H1 (cell line): Measurements from ENCODE around the gene DNAJB6.

ENCODE experiments used
- CBX5 ChIP-seq: fragments of 300-800, 300-1000 bp; sonication (generic); IDR thresholded peaks from 2 replicates; pipeline ENCODE4 v1.7.1; 2016; ENCODE audit warnings: antibody characterized with exemption, low read length, low read depth
- CEBPB ChIP-seq: IDR thresholded peaks from 2 replicates; pipeline ENCODE4 v1.6.1; 2012; ENCODE audit warnings: low read depth, low read length
- CHD2 ChIP-seq: IDR thresholded peaks from 2 replicates; pipeline ENCODE4 v1.6.1; 2012; ENCODE audit warnings: low read length, improper control_type of control experiment
- EGR1 ChIP-seq: IDR thresholded peaks from 2 replicates; pipeline ENCODE4 v1.6.1; 2011; ENCODE audit warnings: low read depth, low read length, borderline replicate concordance
- EP300 ChIP-seq, 2 experiments: IDR thresholded peaks; 1 replicate in 1 of 2; 2 replicates in 1 of 2; pipeline ENCODE4 v1.6.1; 2011 to 2012; ENCODE audit warnings: low read depth in 2 of 2, low read length in 2 of 2, mild to moderate bottlenecking in 2 of 2, borderline replicate concordance in 1 of 2, inconsistent platforms in 1 of 2, moderate library complexity in 1 of 2
- EZH2 ChIP-seq: fragments of 200-600 bp; sonication (generic); IDR thresholded peaks from 2 replicates; pipeline ENCODE4 v1.7.1; 2012; ENCODE audit warnings: low read depth, mild to moderate bottlenecking, moderate library complexity, low read length, inconsistent platforms; ENCODE audit not compliant: severe bottlenecking
- RXRA ChIP-seq: IDR thresholded peaks from 2 replicates; pipeline ENCODE4 v1.6.1; 2011; ENCODE audit warnings: low read depth, mild to moderate bottlenecking, low read length, moderate library complexity; ENCODE audit not compliant: insufficient read depth
- SIRT6 ChIP-seq: IDR thresholded peaks from one replicate; pipeline ENCODE4 v1.7.1; 2012; ENCODE audit warnings: low read length, inconsistent platforms
- SP1 ChIP-seq: IDR thresholded peaks from 2 replicates; pipeline ENCODE4 v1.6.1; 2011; ENCODE audit warnings: low read depth, low read length
- TCF12 ChIP-seq: IDR thresholded peaks from 2 replicates; pipeline ENCODE4 v1.6.1; 2011; ENCODE audit warnings: low read depth, mild to moderate bottlenecking, low read length
- ZNF274 ChIP-seq: IDR thresholded peaks from 2 replicates; pipeline ENCODE4 v1.7.0; 2012; ENCODE audit warnings: low read length, borderline replicate concordance; ENCODE audit errors: extremely low read depth
- TF ChIP-seq, protein P1 (sequence below), 3 experiments: IDR thresholded peaks; 1 replicate in 2 of 3; 2 replicates in 1 of 3; pipeline versions ENCODE4 v1.5.1 to v1.6.1; 2011; ENCODE audit warnings: low read length in 3 of 3, mild to moderate bottlenecking in 3 of 3, inconsistent platforms in 2 of 3, low read depth in 1 of 3, moderate library complexity in 1 of 3; ENCODE audit not compliant: insufficient read depth in 1 of 3; ENCODE audit errors: control extremely low read depth in 1 of 3
- TF ChIP-seq, protein P2 (sequence below): IDR thresholded peaks from 2 replicates; pipeline ENCODE4 v1.6.1; 2011; ENCODE audit warnings: low read length, improper control_type of control experiment

DNA sequence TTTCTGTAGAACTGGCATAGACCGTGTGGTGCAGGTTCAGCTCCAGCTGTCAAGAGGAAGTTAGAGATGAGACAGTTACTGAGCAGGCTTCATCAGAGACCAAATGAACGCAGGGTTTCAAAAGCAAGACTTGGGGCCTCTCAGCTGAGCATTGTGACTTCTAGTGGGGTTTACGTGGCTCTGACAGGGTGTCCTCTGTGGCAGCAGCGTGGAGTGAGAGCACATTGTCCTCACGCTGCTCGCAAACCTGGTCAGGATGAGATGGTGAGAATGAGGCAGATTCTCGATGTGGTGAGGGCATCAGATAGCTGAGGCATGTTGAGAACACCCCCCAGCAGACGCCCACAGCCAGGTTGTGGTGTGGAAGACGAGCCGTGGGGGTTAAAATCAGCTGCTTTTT is 126.0 kb downstream of the DNAJB6 start:
- TF ChIP-seq EGR1 (no peak), EZH2 (no peak), SIRT6 (no peak), TCF12 (no peak), CBX5 (no peak), CHD2 (no peak), EP300 (IDR thresholded peaks at IDR 0.05; ENCODE audit: borderline replicate concordance in 1 of 2, low read depth in 2 of 2, low read length in 2 of 2) (no peak), CEBPB (no peak), SP1 (no peak), RXRA (no peak), ZNF274 (no peak)
- TF ChIP-seq, protein P1, sequence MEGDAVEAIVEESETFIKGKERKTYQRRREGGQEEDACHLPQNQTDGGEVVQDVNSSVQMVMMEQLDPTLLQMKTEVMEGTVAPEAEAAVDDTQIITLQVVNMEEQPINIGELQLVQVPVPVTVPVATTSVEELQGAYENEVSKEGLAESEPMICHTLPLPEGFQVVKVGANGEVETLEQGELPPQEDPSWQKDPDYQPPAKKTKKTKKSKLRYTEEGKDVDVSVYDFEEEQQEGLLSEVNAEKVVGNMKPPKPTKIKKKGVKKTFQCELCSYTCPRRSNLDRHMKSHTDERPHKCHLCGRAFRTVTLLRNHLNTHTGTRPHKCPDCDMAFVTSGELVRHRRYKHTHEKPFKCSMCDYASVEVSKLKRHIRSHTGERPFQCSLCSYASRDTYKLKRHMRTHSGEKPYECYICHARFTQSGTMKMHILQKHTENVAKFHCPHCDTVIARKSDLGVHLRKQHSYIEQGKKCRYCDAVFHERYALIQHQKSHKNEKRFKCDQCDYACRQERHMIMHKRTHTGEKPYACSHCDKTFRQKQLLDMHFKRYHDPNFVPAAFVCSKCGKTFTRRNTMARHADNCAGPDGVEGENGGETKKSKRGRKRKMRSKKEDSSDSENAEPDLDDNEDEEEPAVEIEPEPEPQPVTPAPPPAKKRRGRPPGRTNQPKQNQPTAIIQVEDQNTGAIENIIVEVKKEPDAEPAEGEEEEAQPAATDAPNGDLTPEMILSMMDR (IDR thresholded peaks at IDR 0.05; ENCODE audit: control extremely low read depth in 1 of 3, insufficient read depth in 1 of 3, low read depth in 1 of 3, low read length in 3 of 3) = no peak
- TF ChIP-seq, protein P2, sequence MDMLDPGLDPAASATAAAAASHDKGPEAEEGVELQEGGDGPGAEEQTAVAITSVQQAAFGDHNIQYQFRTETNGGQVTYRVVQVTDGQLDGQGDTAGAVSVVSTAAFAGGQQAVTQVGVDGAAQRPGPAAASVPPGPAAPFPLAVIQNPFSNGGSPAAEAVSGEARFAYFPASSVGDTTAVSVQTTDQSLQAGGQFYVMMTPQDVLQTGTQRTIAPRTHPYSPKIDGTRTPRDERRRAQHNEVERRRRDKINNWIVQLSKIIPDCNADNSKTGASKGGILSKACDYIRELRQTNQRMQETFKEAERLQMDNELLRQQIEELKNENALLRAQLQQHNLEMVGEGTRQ = no peak
